Islet precursor cell (in vitro differentiated cells): Measurements from ENCODE around the gene CASQ1.

Experiments used
- DNase-seq: peaks from one replicate; pipeline ENCODE4 v3.0.0-alpha.2; 2018

CASQ1 gene

DNA sequence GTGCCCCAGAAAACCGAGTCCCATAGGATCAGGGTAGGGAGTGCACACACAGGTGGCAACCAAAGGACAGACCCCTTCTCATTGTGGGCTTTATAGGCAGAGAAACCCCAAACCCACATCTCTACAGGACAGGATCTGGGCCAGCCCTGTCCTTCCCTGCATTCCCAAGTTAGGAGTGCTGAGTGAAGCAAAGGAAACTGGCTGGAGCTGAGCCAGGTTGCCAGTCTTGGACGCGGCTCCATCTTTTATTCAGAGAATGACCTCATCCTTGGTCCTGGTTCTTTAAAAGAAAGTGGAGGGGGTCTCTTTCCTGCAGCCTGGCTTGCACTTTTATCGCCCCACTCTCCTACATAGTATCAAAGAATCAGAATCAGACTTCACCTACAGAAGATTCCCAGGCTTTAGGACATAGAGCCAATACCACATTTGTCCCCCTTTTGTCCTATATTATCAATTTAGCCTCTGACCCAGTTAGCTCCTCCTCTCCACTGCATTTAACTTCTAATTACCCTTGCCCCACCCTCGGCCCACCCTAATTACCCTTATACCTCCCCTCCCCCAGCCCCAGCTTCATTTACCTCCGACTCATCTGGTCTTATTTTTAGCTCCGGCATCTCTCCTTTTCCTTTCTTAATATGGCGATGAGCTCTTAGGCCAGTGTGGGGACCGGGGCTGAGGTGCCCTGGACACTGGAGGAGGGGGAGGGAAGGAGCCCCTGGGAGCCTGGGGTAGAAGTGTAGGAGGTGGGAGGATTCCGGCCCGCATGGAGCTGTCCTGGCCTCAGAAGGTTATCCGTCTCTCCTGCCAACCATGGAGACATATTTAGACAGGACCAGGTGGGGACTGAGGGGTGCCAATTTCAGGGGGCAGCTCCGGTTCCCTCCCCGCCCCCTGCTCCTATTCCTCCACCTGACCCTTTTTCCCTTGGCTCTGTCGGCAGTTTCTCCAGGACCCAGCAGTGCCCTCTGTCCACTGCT, at the start of gene CASQ1:
CASQ1 (plus strand) TSS at position 927 of the 977 bp plus-strand sequence. CDS start 177 bp downstream, outside the sequence.
- DNase-seq = no peak

GRCh38 chr1:160143695-160144094, 46.7 kb upstream of the CASQ1 start:
- DNase-seq = no peak

DNA sequence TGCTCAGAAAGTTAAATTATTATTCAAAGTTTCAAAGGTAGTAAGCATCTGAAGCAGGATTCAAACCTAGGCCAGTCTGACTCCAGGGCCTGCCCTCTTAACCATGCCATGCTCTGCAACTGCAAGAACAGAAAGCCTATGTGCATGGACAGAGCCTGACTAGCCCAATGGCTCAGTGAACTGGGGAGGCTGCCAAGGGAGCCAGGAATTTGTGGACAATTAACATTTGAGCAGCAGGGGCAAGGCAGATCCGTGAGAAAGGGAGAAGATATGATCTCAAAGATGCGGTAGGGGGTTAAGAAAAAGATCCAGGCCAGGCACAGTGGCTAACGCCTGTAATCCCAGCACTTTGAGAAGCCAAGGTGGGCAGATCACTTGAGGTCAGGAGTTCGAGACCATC, 45.5 kb upstream of the CASQ1 start:
- peak; percentile 54 for DNase-seq

DNA sequence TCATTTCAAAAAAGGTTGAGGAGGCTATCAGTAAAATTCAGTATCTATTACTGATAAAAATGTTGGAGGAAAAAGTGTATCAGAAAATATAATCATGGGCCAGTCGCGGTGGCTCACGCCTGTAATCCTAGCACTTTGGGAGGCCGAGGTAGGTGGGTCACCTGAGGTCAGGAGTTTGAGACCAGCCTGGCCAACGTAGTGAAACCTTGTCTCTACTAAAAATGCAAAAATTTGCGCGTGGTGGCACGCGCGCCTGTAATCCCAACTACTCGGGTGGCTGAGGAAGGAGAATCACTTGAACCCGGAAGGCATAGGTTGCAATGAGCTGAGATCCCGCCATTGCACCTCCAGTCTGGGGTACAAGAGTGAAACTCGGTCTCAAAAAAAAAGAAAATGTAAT, 44.3 kb upstream of the CASQ1 start:
- no peak for DNase-seq

DNA sequence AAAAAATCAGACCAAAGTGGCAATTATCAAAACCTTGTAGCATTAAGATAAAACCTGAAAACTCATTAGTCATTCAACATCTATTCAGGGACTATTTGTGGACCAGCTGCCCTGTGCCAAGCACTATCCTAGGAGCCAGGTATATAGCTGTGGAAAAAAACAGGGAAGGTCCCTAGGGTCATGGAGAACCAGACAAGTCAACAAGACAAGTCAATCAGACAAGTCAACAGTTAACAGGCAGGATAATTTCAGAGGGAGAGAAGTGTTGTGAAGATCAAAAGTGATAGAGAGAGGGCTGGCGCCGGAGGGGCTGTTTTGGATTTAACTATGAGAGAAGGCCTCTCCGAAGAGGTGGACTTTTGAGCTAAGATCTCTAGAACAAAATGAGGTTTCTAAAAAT, 42.3 kb upstream of the CASQ1 start:
- no peak for DNase-seq

DNA sequence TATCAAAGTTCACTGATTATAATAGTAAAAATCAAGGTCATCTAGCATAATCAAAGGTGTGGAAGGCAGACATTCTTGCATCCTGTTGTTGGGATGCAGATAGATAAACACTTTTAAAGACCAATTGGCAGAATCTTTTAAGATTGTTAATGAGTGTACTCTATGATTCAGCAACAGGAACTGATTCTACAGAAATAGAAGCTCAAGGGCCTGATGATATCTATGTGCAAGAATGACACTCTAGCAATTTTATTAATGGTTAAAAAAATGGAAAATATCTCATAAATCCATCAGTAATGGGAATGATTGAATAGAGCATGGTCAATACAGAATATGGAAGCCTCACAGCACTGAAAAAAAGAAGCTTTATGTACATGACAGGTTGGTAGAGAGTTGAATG, 41.1 kb upstream of the CASQ1 start:
- DNase-seq = no peak

- no peak for DNase-seq
These were observed 40.7 kb upstream of the CASQ1 start for GRCh38 chr1:160149716-160150115.

DNA sequence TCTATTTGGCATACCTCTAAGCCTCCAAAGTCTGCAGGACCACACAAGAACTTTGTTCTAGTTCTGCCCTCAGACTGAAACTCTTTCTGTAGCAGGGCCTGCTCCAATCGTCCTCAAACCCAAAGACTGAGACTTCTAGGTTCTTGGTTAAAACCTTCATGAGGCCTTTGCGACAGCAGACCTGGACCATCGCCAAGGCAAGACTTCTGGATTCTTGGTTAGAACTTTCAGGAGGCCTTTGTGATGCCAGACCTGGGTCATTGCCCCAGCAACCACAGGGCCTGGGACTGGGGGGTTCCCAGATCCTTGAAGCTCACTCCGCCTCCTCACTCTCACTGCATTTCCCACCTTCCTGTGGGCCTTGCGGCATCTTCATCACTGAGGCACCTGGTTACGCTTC, 39.1 kb upstream of the CASQ1 start, which contains the start of gene ATP1A4:
ATP1A4 (plus strand) TSS at position 301 of the 400 bp plus-strand sequence. CDS start 438 bp downstream, outside the sequence.
- no peak for DNase-seq

GRCh38 chr1:160154790-160155189, 35.6 kb upstream of the CASQ1 start:
- DNase-seq = no peak

DNA sequence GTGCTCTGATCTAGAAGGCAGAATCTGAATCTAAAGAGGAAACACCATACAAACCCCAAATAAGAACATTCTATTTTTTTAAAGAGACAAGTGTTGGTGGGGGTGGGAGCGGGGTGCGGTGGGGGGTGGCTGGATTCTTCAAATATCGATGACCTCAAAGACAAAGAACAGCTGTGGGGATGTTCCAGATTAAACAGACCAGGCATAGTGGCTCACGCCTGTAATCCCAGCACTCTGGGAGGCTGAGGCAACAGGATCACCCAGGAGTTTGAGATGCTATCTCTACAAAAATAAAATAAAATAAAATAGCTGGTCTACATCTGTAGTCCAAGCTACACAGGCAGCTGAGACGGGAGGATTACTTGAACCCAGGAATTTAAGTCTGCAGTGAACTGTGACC, 34.0 kb upstream of the CASQ1 start:
- DNase-seq = no peak

DNA sequence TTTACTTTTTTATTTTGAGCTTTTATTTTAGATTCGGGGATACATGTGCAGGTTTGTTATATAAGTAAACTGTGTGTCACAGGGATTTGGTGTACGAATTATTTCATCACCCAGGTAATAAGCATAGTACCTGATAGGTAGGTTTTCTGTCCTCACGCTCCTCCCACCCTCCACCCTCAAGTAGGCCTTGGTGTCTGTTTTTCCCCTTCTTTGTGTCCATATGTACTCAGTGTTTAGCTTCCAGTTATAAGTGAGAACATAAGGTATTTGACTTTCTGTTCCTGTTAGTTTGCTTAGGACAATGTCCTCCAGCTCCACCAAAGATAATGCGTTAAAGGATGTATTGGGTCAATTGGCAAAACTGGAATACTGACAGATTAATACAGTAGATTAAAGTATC, 33.2 kb upstream of the CASQ1 start:
- DNase-seq = no peak

- no peak for DNase-seq
These were observed 32.3 kb upstream of the CASQ1 start for GRCh38 chr1:160158031-160158430.

GRCh38 chr1:160158534-160158933, 31.8 kb upstream of the CASQ1 start:
- no peak for DNase-seq

GRCh38 chr1:160159846-160160245, 30.5 kb upstream of the CASQ1 start:
- no peak for DNase-seq

GRCh38 chr1:160161965-160162705, 28.2 kb upstream of the CASQ1 start:
- peak; percentile 83 for DNase-seq

DNA sequence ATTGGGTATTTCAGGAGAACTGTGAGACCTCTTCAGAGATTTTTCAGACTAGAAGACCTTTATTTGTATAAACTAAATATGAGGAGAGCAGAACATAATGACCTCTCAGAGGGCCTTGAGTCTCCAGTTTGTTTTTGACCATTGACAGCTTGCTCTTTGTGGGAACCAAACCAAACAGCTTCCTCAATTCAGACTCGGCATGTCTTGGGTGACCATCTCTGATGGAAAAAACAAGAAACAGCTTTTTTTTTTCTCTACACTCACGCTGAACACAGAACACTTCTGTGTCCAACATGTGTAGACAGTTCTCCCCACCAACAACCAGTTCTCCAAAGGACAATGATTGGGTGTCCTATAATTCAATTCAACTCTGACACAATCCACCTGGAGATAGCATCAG, 27.4 kb upstream of the CASQ1 start:
- DNase-seq = no peak

GRCh38 chr1:160163615-160164014, 26.8 kb upstream of the CASQ1 start:
- DNase-seq = no peak

- DNase-seq = no peak
These were observed 26.3 kb upstream of the CASQ1 start for GRCh38 chr1:160164121-160164520.

- DNase-seq = no peak
These were observed 24.1 kb upstream of the CASQ1 start for GRCh38 chr1:160166166-160166868.

GRCh38 chr1:160167056-160167455, 23.3 kb upstream of the CASQ1 start:
- no peak for DNase-seq

- DNase-seq = no peak
These were observed 22.8 kb upstream of the CASQ1 start for GRCh38 chr1:160167580-160167979.

GRCh38 chr1:160168016-160168415, 22.4 kb upstream of the CASQ1 start:
- DNase-seq = no peak
